NCI-H2227 (cell line): ENCODE data around the gene MFAP5.
"Not testable (repeated sequence)": the region's sequence is repeated elsewhere in the genome, so short reads cannot be mapped to it uniquely, and the experiment has no call there.

Source experiments
- DNase-seq: peaks from one replicate; lab custom pipeline; 2025; ENCODE audit not compliant: unreplicated experiment; lab: John Stamatoyannopoulos, UW

MFAP5 gene

GRCh38 chr12:8635342-8636006 is 27.2 kb downstream of the MFAP5 start:
- not testable (repeated sequence) for DNase-seq

- no peak for DNase-seq
These were observed 32.5 kb downstream of the MFAP5 start for GRCh38 chr12:8630131-8630530.

DNA sequence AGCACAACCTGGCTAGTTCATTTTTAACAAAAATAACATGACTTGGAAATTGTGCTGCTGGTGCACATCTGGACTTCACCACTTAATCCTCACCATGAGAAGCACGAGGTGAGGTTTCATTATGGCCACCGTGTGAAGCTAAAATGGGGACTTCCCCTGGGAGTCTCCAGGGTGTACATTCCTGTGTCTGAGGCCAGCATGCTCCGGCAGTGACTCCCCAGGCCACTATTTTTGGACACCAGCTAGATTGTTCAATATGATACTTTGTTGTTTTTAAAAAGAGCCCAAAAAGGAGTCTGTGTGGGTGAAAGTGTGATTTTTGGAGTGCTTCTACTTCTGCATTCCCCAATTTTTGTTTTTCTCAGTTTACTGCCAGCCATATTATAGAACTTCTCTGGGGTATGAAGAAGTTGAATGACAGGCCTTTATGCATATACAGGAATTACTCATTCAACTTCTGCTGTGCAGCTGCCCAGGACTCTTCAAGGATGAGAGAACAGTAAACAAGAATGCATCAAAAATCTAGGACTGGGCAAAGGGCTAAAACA is 33.1 kb downstream of the MFAP5 start:
- no peak for DNase-seq

GRCh38 chr12:8628731-8629130 is 33.9 kb downstream of the MFAP5 start:
- no peak for DNase-seq

DNA sequence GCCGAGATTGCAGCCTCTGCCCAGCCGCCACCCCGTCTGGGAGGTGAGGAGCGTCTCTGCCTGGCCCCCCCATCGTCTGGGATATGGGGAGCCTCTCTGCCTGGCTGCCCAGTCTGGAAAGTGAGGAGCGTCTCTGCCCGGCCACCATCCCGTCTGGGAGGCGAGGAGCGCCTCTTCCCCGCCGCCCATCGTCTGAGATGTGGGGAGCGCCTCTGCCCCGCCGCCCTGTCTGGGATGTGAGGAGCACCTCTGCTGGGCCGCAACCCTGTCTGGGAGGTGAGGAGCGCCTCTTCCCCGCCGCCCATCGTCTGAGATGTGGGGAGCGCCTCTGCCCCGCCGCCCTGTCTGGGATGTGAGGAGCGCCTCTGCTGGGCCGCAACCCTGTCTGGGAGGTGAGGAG is 37.9 kb downstream of the MFAP5 start:
- not testable (repeated sequence) for DNase-seq

GRCh38 chr12:8622646-8623045 is 40.0 kb downstream of the MFAP5 start:
- no peak for DNase-seq

- DNase-seq, result no peak
These were observed 47.4 kb downstream of the MFAP5 start for GRCh38 chr12:8615206-8615605.

- DNase-seq, result not testable (repeated sequence)
These were observed 48.7 kb downstream of the MFAP5 start for GRCh38 chr12:8613881-8614280.

- no peak for DNase-seq
These were observed 50.0 kb downstream of the MFAP5 start, which contains the start of gene AICDA for GRCh38 chr12:8612629-8613028. Gene AICDA (minus strand): TSS chr12:8612859. CDS start chr12:8612767, 92 bp downstream.

DNA sequence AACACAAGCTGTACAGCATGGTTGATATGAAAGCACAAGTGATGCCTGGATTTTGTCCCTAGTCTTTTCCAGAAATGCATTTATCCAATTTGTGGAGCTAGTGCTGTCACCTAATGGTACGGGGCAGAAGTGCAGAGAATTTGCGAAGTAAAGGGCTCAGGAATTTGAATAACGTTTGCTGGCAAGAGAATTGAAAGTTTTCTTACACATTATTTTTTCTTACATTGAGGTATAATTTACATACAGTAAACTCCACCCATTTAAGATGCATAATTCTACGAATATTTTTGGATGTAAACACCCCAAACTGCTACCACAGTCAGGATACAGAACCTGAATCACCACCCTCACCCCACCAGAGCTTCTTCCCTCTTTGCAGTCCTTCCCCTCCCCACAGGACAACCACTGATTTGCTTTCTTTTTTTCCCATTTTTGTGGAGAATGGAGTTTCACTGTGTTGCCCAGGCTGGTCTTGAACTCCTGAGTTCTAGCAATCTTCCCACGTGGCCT is 53.5 kb downstream of the MFAP5 start:
- DNase-seq, result peak; percentile 26

DNA sequence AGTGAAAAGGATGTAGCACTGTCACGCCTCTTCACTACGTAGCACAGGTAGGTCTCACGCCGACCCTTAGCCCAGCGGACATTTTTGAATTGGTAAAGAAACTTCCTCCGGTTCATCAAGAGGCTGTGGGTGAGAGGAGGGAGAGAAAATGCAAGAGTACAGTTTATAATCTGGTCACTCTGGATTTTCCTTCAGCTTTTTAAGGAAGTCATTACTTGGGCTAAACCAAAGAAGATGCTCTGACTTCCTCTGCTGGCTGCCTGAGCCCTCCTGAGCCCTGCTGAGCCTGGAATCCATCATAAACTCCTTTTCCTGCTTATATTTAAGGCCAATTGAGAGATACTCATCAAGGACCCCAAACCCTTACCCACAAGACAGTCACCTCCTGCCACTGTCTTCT is 55.7 kb downstream of the MFAP5 start:
- no peak for DNase-seq

DNA sequence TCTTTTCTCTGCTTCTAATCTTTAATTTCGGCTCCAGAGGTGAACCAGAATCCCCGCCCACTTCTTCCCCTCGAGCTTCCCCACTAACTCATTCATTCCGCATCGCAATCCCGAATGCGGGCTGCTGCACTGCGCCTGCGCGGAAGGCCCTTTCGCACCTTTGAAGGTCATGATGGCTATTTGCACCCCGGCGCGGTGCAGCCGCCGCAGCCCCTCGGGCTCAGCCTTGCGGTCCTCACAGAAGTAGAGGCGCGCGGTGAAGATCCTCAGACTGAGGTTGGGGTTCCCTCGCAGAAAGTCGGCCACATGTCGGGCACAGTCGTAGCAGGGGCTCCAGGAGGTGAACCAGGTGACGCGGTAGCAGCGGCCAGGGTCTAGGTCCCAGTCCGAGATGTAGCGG is 57.6 kb downstream of the MFAP5 start:
- DNase-seq, result no peak

DNA sequence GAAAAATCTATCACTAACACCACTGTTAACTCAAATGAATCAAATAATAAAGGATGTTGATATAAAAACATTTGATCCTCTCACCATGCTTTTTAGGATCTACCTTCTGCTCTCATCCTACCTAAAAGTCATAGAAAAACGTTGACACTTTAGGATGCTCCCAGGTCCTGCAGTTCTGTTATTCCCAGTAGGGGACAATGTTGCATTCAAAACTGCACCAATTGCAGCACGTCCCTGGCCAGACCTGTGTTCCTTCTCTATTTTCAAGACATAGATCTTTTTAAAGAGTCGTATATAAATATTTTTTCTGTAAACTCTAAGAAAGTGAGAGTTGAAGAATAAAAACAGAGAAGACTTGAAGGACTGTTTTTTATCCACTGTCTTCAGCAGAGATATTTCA is 58.8 kb downstream of the MFAP5 start:
- no peak for DNase-seq

GRCh38 chr12:8603286-8603685 is 59.3 kb downstream of the MFAP5 start:
- DNase-seq, result no peak

DNA sequence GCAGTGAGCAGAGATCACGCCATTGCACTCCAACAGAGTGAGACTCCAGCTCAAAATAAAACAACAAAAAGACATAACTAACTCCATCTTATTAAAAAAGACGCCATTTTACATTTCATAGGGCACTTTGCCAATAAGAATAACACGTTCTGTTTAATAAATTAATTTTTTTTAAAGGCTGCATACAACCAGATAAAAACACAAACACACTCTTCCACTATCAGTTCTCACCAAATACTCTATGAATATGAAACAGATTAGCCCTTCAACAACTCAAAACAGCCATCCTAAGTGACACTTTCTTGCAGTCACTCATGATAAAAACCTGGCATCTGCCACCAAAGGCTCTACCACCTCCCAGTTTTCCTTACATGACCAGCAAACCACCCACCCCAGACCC is 66.1 kb downstream of the MFAP5 start:
- DNase-seq, result no peak
